HCT116 (cell line): ENCODE data around the gene KIAA0825. TPM values are rescaled to one million over a fixed set of nuclear protein-coding genes. Genes with fewer than 3 reads are reported as not detected.

Source experiments
- ATAC-seq: fragments of 200-7000 bp; cut with Tn5 transposase; 2 replicates; pipeline ENCODE4 v1.9.1; 2020; ENCODE audit warnings: mild to moderate bottlenecking, moderate library complexity
- BruUV-seq: library from RNA; stranded (reverse); fragments of 400-500 nt; replicated peaks from 2 replicates; lab custom pipeline; 2021; lab: Mats Ljungman, UMichigan
- CTCF ChIA-PET: fragments of 300-600 bp; sonication (Branson Sonifier 250); formaldehyde crosslinking; loops from one replicate; lab custom pipeline; 2021; ENCODE audit warnings: antibody characterized with exemption; lab: Charles Lee
- POLR2A ChIA-PET: fragments of 300-600, 350-600 bp; sonication (Branson Sonifier 250); formaldehyde crosslinking; loops from one replicate; lab custom pipeline; 2021; ENCODE audit warnings: antibody characterized with exemption; lab: Charles Lee
- RAD21 ChIA-PET, 2 experiments: fragments of 300-600 bp; sonication (Branson Sonifier 250); formaldehyde crosslinking; loops; one replicate each; lab custom pipeline; 2023; ENCODE audit warnings: low total read pairs in 2 of 2; ENCODE audit not compliant: uncharacterized antibody in 2 of 2, unreplicated experiment in 2 of 2, low non-redundant PET in 1 of 2; lab: Charles Lee
- DNase-seq: peaks from one replicate; pipeline ENCODE4 v3.0.0-alpha.2; 2010; ENCODE audit warnings: low read depth, low spot score
- H2AFZ ChIP-seq: fragments of 200-600 bp; shearing (Covaris generic), sonication (generic); 2 replicates; pipeline ENCODE4 v1.6.1; 2017; ENCODE audit warnings: low read depth, mixed run types, mixed read lengths, antibody characterized with exemption, low read length; ENCODE audit not compliant: poor library complexity, severe bottlenecking
- H3K27ac ChIP-seq: 2 replicates; pipeline ENCODE4 v1.5.1; 2012; ENCODE audit warnings: low read depth, low read length
- H3K27me3 ChIP-seq: fragments of 200-600 bp; sonication (generic); 2 replicates; pipeline ENCODE4 v1.6.1; 2016; ENCODE audit warnings: mixed run types, low read length, mixed read lengths; ENCODE audit not compliant: insufficient read depth
- H3K36me3 ChIP-seq, 2 experiments: fragments of 200-500 bp in 1 of 2; fragments of 200-600 bp in 1 of 2; sonication (Bioruptor generic) in 1 of 2; sonication (generic) in 1 of 2; 2 replicates each; pipeline versions ENCODE4 v1.5.1 to v1.6.1; 2014 to 2016; ENCODE audit warnings: low read length in 2 of 2, inconsistent platforms in 1 of 2, mixed read lengths in 1 of 2, mixed run types in 1 of 2; ENCODE audit not compliant: insufficient read depth in 2 of 2, control insufficient read depth in 1 of 2
- H3K4me1 ChIP-seq, 2 experiments: fragments of 200-600 bp in 1 of 2; sonication (generic) in 1 of 2; 2 replicates each; pipeline versions ENCODE4 v1.5.1 to v1.6.1; 2012 to 2017; ENCODE audit warnings: low read length in 2 of 2, inconsistent platforms in 1 of 2, mild to moderate bottlenecking in 1 of 2, mixed read lengths in 1 of 2, mixed run types in 1 of 2, moderate library complexity in 1 of 2; ENCODE audit not compliant: insufficient read depth in 2 of 2, control insufficient read depth in 1 of 2
- H3K4me2 ChIP-seq: fragments of 200-600 bp; sonication (generic); 2 replicates; pipeline ENCODE4 v1.6.1; 2017; ENCODE audit warnings: mixed run types, low read length, mixed read lengths
- H3K4me3 ChIP-seq, 2 experiments: fragments of 200-600 bp in 1 of 2; sonication (generic) in 1 of 2; replicated peaks in 1 of 2; 2 replicates each; pipeline ENCODE4 v1.5.1; 2011 to 2016; ENCODE audit warnings: low read length in 2 of 2, control low read depth in 1 of 2, low read depth in 1 of 2, mild to moderate bottlenecking in 1 of 2, mixed read lengths in 1 of 2, mixed run types in 1 of 2
- H3K79me2 ChIP-seq: fragments of 200-600 bp; sonication (generic); 2 replicates; pipeline ENCODE4 v1.6.1; 2017; ENCODE audit warnings: mild to moderate bottlenecking, mixed run types, low read length, moderate library complexity, mixed read lengths; ENCODE audit not compliant: insufficient read depth
- H3K9ac ChIP-seq: fragments of 200-600 bp; sonication (generic); 2 replicates; pipeline ENCODE4 v1.6.1; 2016; ENCODE audit warnings: low read length, mixed read lengths
- H3K9me2 ChIP-seq: fragments of 200-600 bp; sonication (generic), shearing (Covaris generic); 2 replicates; pipeline ENCODE4 v1.6.1; 2017; ENCODE audit warnings: mixed run types, mild to moderate bottlenecking, moderate library complexity; ENCODE audit not compliant: insufficient read depth
- H3K9me3 ChIP-seq, 2 experiments: fragments of 200-500 bp in 1 of 2; fragments of 200-600 bp in 1 of 2; sonication (Bioruptor generic) in 1 of 2; sonication (generic) in 1 of 2; 2 replicates each; pipeline ENCODE4 v1.6.1; 2014 to 2017; ENCODE audit warnings: low read length in 2 of 2, mixed read lengths in 2 of 2, inconsistent platforms in 1 of 2, low read depth in 1 of 2, mild to moderate bottlenecking in 1 of 2, mixed run types in 1 of 2, moderate library complexity in 1 of 2; ENCODE audit not compliant: control insufficient read depth in 1 of 2, insufficient read depth in 1 of 2
- H4K20me1 ChIP-seq: fragments of 200-600 bp; sonication (generic), shearing (Covaris generic); 2 replicates; pipeline ENCODE4 v1.6.1; 2017; ENCODE audit warnings: mixed run types, mild to moderate bottlenecking, moderate library complexity; ENCODE audit not compliant: insufficient read depth
- ELF1 ChIP-seq: IDR thresholded peaks from 2 replicates; pipeline ENCODE4 v1.6.1; 2012; ENCODE audit warnings: low read depth, borderline replicate concordance
- EZH2 ChIP-seq: fragments of 200-600 bp; sonication (generic); IDR thresholded peaks from 2 replicates; pipeline ENCODE4 v1.6.1; 2017; ENCODE audit warnings: antibody characterized with exemption, mixed run types
- FOSL1 ChIP-seq: IDR thresholded peaks from 2 replicates; pipeline ENCODE4 v1.6.1; 2012; ENCODE audit warnings: low read depth
- JUND ChIP-seq: IDR thresholded peaks from 2 replicates; pipeline ENCODE4 v1.6.1; 2012
- POLR2A ChIP-seq: IDR thresholded peaks from 2 replicates; pipeline ENCODE4 v1.7.0; 2011; ENCODE audit warnings: borderline replicate concordance; ENCODE audit not compliant: insufficient read depth, insufficient read length; ENCODE audit errors: extremely low read depth
- POLR2AphosphoS5 ChIP-seq: IDR thresholded peaks from 2 replicates; pipeline ENCODE4 v1.6.1; 2011; ENCODE audit warnings: mild to moderate bottlenecking, low read depth, low read length, moderate library complexity
- RAD21 ChIP-seq: IDR thresholded peaks from 2 replicates; pipeline ENCODE4 v1.6.1; 2012; ENCODE audit warnings: low read depth, mild to moderate bottlenecking
- SIN3A ChIP-seq: IDR thresholded peaks from 2 replicates; pipeline ENCODE4 v1.6.1; 2012; ENCODE audit warnings: low read depth
- SP1 ChIP-seq: IDR thresholded peaks from 2 replicates; pipeline ENCODE4 v1.6.1; 2012; ENCODE audit warnings: low read depth
- SRF ChIP-seq: IDR thresholded peaks from 2 replicates; pipeline ENCODE4 v1.6.1; 2012; ENCODE audit warnings: low read depth
- TCF7L2 ChIP-seq: IDR thresholded peaks from 2 replicates; pipeline ENCODE4 v1.7.0; 2011; ENCODE audit warnings: borderline replicate concordance, inconsistent platforms; ENCODE audit not compliant: insufficient read depth, insufficient read length; ENCODE audit errors: extremely low read depth
- ZFX ChIP-seq: fragments of 450-650 bp; IDR thresholded peaks from 2 replicates; pipeline ENCODE4 v1.6.1; 2017
- ZNF274 ChIP-seq: fragments of 200-500 bp; sonication (Bioruptor generic); IDR thresholded peaks from 2 replicates; pipeline ENCODE4 v1.6.1; 2014; ENCODE audit warnings: mild to moderate bottlenecking, low read depth, low read length, inconsistent platforms
- intact Hi-C: fragments of 100-400 bp; cut with micrococcal nuclease; formaldehyde crosslinking; loops from 2 replicates; pipeline ENCODE4 v1.10.0; 2022
- total RNA-seq: library from RNA; stranded (reverse); gene quantifications from one replicate; pipeline ENCODE4 v1.2.1, GENCODE V29; 2021; ENCODE audit not compliant: unreplicated experiment
- TF ChIP-seq, protein P1 (sequence below): IDR thresholded peaks from 2 replicates; pipeline ENCODE4 v1.6.1; 2012
- TF ChIP-seq, protein P2 (sequence below): IDR thresholded peaks from 2 replicates; pipeline ENCODE4 v1.6.1; 2012; ENCODE audit warnings: low read depth
- TF ChIP-seq, protein P3 (sequence below): IDR thresholded peaks from 2 replicates; pipeline ENCODE4 v1.6.1; 2011; ENCODE audit warnings: mild to moderate bottlenecking, low read length, moderate library complexity; ENCODE audit not compliant: insufficient replicate concordance; ENCODE audit errors: extremely low read depth

KIAA0825 gene
- total RNA-seq, 1 experiment from 2014 or later, result 1.4 TPM

DNA sequence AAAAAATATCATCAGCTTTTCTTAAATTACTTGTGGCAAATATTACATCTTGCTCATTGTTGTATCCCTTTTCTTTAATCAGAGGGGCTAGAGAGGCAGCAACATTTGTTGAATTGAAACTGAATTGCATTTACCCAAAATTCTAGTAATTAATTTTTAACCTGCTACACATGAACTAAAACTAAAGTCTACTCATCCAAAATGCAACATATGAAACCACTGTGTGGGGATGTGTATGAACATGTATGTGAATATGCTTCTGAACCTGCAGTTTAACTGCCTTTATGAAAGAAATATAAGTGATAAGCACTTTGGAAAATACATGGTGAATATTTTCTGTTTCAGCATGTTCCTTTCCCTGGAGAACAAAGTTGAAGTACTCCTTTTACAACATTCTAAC, 158.5 kb downstream of the KIAA0825 start:
- RAD21 ChIA-PET, result no interaction called here
- H2AFZ ChIP-seq, result no peak overlapping the region
- POLR2A ChIA-PET, result no interaction called here
- TF ChIP-seq, protein P1, sequence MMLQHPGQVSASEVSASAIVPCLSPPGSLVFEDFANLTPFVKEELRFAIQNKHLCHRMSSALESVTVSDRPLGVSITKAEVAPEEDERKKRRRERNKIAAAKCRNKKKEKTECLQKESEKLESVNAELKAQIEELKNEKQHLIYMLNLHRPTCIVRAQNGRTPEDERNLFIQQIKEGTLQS, result no peak
- TF ChIP-seq FOSL1, result no peak
- TF ChIP-seq, protein P2, sequence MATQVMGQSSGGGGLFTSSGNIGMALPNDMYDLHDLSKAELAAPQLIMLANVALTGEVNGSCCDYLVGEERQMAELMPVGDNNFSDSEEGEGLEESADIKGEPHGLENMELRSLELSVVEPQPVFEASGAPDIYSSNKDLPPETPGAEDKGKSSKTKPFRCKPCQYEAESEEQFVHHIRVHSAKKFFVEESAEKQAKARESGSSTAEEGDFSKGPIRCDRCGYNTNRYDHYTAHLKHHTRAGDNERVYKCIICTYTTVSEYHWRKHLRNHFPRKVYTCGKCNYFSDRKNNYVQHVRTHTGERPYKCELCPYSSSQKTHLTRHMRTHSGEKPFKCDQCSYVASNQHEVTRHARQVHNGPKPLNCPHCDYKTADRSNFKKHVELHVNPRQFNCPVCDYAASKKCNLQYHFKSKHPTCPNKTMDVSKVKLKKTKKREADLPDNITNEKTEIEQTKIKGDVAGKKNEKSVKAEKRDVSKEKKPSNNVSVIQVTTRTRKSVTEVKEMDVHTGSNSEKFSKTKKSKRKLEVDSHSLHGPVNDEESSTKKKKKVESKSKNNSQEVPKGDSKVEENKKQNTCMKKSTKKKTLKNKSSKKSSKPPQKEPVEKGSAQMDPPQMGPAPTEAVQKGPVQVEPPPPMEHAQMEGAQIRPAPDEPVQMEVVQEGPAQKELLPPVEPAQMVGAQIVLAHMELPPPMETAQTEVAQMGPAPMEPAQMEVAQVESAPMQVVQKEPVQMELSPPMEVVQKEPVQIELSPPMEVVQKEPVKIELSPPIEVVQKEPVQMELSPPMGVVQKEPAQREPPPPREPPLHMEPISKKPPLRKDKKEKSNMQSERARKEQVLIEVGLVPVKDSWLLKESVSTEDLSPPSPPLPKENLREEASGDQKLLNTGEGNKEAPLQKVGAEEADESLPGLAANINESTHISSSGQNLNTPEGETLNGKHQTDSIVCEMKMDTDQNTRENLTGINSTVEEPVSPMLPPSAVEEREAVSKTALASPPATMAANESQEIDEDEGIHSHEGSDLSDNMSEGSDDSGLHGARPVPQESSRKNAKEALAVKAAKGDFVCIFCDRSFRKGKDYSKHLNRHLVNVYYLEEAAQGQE, result no peak
- TF ChIP-seq, protein P3, sequence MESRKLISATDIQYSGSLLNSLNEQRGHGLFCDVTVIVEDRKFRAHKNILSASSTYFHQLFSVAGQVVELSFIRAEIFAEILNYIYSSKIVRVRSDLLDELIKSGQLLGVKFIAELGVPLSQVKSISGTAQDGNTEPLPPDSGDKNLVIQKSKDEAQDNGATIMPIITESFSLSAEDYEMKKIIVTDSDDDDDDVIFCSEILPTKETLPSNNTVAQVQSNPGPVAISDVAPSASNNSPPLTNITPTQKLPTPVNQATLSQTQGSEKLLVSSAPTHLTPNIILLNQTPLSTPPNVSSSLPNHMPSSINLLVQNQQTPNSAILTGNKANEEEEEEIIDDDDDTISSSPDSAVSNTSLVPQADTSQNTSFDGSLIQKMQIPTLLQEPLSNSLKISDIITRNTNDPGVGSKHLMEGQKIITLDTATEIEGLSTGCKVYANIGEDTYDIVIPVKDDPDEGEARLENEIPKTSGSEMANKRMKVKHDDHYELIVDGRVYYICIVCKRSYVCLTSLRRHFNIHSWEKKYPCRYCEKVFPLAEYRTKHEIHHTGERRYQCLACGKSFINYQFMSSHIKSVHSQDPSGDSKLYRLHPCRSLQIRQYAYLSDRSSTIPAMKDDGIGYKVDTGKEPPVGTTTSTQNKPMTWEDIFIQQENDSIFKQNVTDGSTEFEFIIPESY, result no peak
- no peak for TF ChIP-seq ELF1
- TF ChIP-seq SRF, result no peak
- TF ChIP-seq POLR2AphosphoS5, result no peak
- no peak for TF ChIP-seq RAD21
- no peak for TF ChIP-seq JUND
- TF ChIP-seq EZH2, result no peak
- no peak for TF ChIP-seq ZFX
- no peak for TF ChIP-seq SP1
- TF ChIP-seq ZNF274, result no peak
- no peak for TF ChIP-seq SIN3A
- no peak for TF ChIP-seq TCF7L2
- TF ChIP-seq POLR2A, result no peak
- no peaks in the 10 kb centered on the region for H3K27me3 ChIP-seq
- no TSS peak for BruUV-seq
- intact Hi-C loops, result no loop called here
- no peaks in the 10 kb centered on the region for H3K9me2 ChIP-seq
- DNase-seq (no peak), ATAC-seq (no peak)
- no peaks in the 10 kb centered on the region for H3K36me3 ChIP-seq
- CTCF ChIA-PET, result no interaction called here
- H3K27ac ChIP-seq, result no peak overlapping the region
- no peaks in the 10 kb centered on the region for H3K79me2 ChIP-seq
- no peaks in the 10 kb centered on the region for H4K20me1 ChIP-seq
- H3K4me1 ChIP-seq, result no peaks in the 10 kb centered on the region
- no peaks in the 10 kb centered on the region for H3K9me3 ChIP-seq
- no peak overlapping the region for H3K4me3 ChIP-seq
- no peak overlapping the region for H3K9ac ChIP-seq
- no peak overlapping the region for H3K4me2 ChIP-seq
